Measurements from ENCODE around the gene C1QC.

- TF ChIP-seq POLR2A (IDR thresholded peaks at IDR 0.05) (no peak), CTCF (IDR thresholded peaks at IDR 0.05) (no peak)
Measured at GRCh38 chr1:22633697-22634463, 9.6 kb upstream of the C1QC start.
